Kidney glomerular epithelial cell (primary cell): ENCODE results near the gene FIBIN.

Experiments used
- DNase-seq: peaks from one replicate; lab custom pipeline; 2025; lab: John Stamatoyannopoulos, UW

FIBIN gene

GRCh38 chr11:27024865-27025264 lies 31.0 kb downstream of the FIBIN start:
- DNase-seq, result no peak

GRCh38 chr11:27025312-27025955 lies 31.5 kb downstream of the FIBIN start:
- no peak for DNase-seq

- no peak for DNase-seq
Observed at GRCh38 chr11:27025957-27026733, 32.2 kb downstream of the FIBIN start.

GRCh38 chr11:27028561-27028965 lies 34.7 kb downstream of the FIBIN start:
- no peak for DNase-seq

- DNase-seq, result no peak
Observed at GRCh38 chr11:27029966-27030365, 36.1 kb downstream of the FIBIN start.

- DNase-seq, result no peak
Observed at GRCh38 chr11:27031754-27032153, 37.8 kb downstream of the FIBIN start.

GRCh38 chr11:27039873-27040272 lies 46.0 kb downstream of the FIBIN start:
- DNase-seq, result no peak

GRCh38 chr11:27040302-27041115 lies 46.6 kb downstream of the FIBIN start, which contains the start of gene BBOX1:
Gene BBOX1, plus strand, starts transcription at chr11:27040815. Its CDS starts 14,616 bp downstream, at chr11:27055431.
- no peak for DNase-seq

- no peak for DNase-seq
Observed at GRCh38 chr11:27041141-27041899, 47.4 kb downstream of the FIBIN start.
